ENCODE results near the gene MOB3B.

MOB3B gene

DNA sequence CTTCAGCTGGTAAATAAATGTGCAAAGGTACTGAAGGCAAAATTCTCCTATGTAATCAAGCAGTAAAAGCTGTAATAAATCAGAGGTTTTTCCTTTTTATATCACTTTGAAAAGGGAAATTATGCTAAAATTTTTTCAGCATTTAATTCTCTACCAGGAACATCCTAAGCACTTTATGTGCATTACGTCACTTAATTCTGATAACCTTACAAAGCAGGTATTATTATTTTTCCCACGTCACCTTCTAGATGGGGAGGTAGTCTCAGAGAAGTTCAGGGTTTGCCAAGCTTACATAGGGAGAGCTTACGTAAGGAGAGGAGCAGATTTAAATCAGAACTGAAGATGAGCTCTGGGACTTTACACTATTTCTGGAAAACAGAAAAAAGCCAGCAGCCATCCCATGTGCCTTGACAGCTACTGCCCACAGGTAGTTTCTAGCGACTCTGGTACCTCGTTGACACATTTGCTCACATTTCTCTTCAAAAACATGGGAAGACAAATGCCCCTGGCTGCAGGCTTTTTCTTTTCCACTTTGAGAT, 84.5 kb downstream of the MOB3B start:
- DNase-seq (ENCODE audit: low read depth) = no peak

DNA sequence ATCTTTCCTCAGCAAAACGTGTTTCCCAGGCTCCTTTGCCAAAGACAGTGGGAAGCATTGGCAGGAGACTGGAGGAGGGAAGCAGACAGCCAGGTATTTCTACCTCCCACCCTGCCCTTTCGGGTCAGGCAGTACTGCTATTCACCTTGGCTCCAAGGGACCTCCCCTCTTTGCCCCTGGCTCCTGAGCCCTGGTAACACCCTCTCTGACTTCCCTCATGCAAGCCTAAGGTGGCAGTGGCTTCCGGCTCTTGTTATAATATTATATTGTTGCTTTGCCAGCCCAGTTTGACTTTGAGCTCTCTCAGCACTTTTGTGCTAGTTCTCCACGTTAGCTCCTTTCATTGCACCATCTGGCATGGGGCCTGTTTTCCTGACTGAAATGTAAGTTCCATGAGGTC, 87.2 kb downstream of the MOB3B start:
- DNase-seq (ENCODE audit: low read depth) = no peak

DNA sequence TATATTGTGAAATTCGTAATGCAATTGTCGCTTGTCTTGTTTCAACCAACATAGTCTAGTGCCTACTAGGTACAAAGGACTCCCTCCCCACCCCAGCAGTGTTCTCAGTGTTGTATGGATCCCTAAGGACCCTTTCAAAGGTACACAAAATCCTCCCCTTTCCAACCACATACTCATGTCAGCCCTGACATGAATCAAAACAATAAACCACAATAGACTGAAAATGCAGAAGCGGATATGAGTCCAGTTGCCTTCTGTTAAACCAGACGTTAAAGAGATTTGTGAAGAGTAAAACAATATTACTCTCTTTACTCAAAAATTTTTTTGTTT, 87.9 kb downstream of the MOB3B start:
- DNase-seq (ENCODE audit: low read depth) = no peak

DNA sequence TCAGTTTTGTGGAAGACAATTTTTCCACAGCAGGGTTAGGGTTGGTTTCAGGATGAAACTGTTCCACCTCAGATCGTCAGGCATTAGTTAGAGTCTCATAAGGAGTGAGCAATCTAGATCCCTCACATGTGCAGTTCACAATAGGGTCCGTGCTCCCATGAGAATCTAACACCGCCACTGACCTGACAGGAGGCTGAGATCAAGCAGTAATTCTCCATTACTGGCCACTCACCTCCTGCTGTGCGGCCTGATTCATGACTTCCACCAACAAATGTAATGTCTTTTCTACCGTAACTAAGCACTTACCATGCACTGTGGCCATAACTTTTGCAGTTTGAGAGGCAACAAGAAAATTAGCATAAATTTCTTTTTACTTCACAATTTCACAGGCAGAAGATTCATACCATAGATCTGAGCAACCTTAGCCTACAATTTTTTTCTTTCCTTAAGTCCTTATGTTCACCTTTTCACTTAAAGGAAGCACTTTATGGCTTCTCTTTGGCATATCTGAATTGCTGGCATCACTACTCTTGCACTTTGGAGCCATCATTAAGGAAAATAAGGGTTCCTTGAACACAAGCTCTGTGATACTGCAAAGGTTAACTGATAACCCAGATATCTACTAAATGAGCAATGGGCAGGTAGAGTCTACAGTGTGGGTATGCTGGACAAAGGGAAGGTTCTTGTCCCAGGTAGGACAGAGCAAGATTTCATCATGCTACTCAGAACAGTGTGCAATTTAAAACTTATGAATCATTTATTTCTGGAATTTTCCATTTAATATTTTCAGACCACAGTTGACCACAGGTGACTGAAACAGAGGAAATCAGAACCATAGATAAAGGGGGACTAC, 88.5 kb downstream of the MOB3B start:
- DNase-seq (ENCODE audit: low read depth) = no peak

DNA sequence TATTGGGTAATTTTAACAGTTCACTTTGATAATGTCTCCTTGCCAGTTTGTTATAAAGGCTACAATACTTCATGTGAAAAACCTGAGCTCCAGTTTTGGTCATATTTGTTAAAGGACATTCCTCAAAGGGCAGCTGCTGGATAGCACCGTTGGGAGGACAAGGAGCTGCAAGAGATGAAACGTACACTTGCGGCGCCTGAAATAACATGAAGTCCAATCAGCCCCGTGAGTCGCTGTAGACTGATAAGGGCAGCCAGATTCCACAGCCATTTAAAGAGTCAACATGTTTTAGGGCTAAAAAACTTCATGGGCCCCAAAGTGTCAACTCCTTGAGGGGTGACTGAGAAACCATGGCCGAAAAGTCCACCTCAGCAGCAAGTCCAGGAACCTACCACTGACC, 91.1 kb downstream of the MOB3B start:
- no peak for DNase-seq (ENCODE audit: low read depth)

DNA sequence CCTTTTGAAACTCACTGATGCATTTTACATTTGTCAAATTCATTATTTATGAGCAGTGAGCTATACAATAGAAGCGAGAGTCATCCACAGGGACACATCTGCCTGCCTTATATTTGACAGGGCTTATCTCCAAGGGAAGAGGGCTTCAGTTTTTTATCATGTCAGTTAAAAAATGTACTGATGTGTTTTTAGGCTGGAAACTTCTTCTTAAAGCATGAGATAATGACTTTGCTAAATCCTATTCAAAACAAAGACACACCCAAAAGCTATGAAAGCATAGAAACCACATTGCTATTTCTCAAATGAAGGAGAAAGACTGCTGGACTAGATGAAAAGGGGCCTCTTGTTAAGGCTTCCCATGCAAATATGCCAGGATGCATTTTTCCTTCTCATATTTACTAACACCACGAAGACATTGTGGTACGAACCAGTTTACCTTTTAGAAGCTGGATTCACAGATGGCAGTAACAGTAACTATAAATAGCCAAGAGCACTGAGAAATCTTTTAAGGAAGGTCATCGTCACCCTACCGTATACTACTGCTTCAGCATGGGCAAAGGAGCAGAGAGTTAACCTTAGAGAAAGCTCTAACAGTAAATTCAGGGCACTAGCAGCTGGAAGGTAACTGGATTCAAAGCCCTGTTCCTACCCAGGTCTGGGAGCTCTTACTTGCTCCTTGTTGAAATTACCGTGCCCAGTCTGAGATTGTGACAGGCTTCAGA, 91.8 kb downstream of the MOB3B start:
- DNase-seq (ENCODE audit: low read depth) = no peak

DNA sequence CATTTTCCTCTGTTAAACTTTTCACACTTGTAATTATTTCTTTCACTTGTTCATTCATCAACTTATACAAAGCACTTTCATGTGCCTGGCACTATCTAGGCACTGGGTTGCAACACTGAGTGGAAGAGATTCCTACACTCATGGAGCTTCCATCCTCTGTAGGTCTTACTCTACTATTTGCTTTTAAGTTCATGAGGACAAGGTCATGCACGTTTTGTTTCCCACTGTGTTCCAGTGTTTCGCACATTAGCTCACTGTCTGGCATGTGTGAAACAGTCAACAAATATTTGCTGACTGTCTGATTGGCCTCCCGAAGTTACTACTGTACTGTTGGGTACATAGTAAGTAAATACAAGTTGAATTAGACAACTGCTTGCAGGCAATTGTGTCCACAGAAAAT, 93.4 kb downstream of the MOB3B start:
- DNase-seq (ENCODE audit: low read depth) = no peak

DNA sequence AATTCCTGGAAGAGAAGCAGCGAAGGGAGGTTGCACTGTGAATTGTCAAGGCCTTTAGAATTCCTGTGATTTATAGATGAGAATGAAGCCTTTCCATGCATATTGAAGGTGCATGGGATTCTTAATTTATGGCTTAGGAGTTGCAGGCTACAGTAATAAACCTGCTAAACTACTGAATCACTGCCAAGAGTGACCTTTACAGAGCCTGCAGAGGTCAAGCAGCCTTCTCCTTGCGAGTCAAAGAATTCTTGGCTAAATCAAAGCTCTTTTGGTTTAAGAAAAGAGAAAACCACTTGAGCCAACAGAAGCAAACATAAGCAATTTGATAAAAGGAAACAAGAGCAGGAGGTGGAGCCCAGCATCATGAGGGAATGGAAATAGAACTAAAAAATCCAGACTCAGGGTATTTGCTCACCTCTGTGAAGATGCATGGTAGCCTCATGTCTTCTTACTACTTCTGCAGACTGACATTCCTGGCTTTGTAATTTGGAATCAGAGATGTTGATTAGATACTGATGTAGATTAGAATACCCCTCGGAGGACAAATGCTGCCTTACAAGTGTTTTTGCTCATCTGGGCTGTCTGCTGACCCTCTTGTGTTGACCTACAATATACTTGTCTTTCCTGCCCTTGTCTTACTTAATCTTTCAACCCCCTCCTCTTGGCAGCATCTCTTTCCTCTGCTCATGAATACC, 95.8 kb downstream of the MOB3B start:
- DNase-seq (ENCODE audit: low read depth) = no peak

DNA sequence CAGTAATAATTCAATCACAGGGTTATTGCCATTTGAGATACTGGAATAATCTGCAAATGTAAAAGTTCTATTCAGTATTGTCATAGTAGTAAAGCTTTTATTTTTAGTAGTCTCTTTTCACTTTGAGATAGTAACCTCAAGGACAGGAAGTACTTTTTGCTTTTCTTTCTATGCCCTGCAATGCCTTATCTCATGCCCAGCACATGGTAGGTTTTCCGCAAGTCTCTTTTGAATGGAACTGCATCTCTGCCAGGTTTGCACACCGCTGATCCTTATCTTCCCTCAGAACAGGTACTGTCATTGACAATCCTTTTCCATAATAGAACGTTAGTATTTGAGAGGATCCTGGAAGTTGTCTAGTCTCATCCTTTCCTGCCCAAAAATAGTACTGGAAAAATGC, 97.3 kb downstream of the MOB3B start:
- no peak for DNase-seq (ENCODE audit: low read depth)

DNA sequence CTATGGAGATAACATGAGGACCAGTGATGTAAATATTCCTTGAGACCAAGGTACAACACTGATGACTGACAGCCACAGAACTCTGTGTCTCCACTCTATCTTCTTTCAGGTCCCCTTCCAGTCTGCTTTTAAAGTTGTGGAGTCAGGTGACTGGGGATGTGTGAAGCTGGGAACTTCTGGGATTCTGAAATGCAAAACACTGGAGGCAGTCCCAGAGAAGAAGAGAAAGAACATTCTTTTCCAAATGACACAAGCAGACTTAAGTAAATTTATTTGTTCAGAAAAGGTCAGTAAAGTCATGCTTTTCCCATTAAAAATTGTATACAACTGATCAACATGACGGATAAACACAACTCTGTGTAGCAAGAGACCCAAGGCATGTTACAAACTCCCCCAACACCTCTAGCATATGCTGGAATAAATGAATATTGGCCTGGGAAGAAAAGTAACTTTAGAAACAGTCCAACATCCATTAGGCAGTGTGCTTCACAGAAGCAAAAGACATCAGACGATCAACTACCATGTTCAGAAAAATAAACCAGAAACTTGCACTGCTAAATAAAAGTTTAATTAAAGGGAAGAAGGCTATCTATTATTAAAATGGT, 98.0 kb downstream of the MOB3B start:
- DNase-seq (ENCODE audit: low read depth) = no peak

DNA sequence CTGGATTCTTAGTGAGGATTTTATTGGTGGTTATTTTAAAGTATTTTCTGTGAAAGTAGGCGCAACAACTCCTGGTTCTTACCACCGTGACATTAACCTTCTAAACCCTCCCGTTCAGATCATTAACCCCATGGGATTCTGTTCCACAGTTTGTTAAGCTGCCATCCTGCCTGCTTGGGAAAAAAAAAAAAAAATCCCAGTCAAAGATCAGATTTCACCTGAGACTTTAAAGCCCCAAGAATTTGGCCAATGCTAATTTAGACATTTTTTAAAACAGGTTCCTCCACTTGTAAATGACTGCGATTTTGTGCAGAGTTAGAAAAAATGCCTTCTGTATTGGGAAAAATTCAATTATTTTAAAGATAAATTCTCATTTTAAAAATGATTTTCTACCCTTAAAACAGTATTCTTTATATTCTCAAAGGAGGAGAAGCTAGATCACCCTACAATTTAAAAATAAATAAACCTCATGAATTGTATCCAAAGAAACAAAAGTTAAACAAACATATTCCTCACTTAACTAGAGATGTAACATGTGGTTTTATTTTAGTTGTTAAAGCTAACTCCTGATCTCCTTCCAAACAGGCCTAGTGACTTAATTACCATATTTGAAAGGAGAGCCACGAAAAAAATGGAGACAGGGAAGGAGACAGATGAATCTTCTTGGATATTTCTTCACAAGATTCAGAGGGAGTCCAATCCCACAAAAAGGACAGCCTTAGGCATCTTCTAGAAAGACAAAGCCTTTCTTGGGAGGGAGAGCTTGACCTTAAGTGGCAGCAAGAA, 98.7 kb downstream of the MOB3B start:
- DNase-seq (ENCODE audit: low read depth) = no peak

DNA sequence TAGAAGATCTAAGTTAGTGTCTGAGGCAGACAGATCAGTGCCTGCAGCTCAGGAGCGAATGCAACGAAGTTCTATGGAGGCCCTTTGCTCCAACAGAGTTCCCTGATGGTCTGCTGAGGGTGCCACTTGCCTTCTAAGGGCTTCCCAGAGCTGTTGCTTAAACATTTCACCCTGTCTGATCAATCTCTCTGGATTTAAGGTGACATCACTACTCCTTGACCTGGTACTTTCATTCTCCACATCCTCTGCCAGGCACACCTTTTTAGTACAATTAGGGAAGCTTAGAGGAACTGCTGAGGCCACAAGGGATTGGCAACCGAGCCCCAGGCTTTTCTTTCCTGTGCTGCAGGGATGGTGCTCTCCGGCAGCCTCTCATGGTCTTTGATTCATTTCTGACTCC, 99.7 kb downstream of the MOB3B start:
- no peak for DNase-seq (ENCODE audit: low read depth)

DNA sequence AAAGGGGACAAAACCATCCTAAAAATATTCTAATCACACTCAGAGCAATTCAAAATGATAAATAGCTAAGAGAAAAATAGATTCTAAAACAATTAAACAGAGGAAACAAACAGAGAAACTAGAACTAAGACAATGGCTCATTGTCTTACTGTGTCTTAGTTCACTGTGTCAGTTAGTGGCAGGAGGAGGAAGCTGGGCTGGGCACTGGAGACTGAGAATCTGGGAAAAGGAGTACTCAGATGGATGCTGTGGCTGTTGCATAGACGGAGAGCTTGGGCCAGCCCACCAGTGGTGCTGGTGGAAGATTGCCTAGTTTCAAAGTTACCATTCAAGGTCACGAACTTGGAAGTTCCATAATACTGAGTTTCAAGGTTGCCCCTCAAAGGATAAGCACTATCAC, 100.2 kb downstream of the MOB3B start:
- DNase-seq (ENCODE audit: low read depth) = no peak

DNA sequence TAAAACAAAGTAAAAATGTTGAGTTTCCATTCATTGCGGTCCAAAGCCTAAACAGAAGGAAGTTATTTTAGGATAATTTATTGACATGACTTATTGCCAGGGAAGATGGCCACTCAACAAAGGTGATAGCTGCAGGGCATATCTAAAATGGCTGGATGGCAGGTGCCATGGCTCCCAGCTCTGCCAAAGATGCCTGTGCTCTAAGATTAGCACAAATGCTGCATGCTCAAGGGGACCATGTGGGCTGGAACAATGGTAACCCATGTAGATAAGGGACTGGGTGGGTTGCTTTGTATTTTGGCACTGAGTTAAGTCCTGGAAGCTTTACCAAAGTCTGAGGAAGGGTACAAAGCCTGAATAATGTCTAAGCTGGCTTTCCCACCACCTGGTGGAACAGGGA, 101.1 kb downstream of the MOB3B start:
- DNase-seq (ENCODE audit: low read depth) = no peak

DNA sequence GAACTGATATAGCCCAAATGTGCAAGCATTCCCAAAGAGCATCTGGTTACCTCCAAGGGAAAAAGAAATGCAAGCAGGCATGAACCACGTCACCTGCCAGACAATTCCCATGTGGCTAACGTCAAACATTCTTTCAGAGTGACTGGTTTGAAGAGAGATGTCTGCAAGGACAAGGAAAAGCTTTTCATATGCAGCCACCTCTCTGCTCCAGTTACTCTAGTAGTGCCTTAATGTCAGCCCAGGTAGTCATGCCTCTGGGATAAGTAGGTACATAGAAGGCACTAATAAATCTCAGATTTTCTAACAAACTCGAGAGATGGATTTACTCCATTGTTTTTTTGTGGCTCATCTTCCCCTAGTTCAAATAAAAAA, 102.4 kb downstream of the MOB3B start:
- DNase-seq (ENCODE audit: low read depth) = no peak

DNA sequence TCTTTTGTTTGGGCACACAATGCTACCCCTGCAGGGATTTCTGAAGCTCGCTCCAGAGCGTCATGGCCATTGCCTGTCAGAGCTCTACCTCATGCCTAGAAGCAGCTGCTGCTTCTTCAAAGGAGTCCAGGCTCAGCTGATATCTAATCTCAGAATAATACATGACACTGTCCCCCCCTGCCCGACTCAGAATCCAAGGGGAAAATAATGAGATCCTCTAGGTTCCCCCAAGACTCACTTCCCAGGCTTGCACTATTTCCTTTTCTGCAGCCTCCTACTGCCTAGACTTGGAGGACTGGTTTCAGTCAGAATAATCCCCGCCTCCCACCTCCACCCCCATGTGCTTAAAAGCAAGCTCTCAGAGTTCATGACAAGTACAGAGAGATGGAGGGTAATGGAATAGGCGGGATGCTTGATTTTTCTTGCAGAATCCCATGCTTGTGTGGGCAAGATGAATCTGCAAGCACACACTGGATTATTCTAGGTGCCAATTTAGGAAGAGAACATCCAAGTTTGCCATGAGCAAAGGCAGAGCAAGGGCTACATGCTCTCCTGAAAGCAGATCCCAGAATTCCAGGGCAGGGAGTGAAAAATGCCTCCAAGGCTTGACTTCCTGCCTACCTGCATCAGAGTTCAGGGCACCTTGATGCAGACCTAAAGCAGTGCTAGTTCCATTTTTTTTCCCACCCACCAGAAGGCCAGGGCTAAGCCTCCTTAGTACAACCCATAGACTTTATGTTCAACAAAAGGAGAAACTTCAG, 102.9 kb downstream of the MOB3B start:
- DNase-seq (ENCODE audit: low read depth) = no peak

DNA sequence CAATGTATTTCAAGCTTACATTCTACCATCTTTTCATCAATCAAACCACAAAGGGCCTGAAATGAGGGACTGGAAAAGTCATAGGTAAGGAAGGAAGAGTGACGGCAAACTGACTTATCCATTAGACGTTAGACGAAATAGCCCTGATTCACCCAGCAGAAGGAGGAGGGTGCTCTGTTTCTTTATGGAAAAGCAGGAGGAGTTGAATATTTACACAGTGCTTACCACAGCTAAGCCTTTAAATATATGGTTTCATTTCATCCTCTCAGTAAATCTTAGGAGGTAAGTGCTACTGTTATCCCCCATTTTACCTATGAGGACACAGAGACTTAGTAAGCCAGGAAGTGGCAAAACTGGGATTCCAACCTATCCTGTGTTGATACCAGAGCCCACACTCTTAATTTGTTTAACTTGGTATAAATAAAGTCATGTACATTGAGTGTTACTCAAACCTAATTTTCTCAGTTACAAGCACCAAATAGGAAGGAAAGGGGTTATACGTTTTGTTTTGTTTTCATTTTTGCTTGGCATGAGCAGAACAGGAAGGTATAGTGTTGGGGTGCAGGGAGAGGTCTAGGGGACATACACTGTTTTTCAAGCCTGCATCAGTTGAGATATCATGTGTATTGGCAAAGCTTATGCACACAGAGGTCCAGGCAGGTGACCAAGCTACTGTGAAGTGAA, 103.6 kb downstream of the MOB3B start:
- DNase-seq (ENCODE audit: low read depth) = no peak

DNA sequence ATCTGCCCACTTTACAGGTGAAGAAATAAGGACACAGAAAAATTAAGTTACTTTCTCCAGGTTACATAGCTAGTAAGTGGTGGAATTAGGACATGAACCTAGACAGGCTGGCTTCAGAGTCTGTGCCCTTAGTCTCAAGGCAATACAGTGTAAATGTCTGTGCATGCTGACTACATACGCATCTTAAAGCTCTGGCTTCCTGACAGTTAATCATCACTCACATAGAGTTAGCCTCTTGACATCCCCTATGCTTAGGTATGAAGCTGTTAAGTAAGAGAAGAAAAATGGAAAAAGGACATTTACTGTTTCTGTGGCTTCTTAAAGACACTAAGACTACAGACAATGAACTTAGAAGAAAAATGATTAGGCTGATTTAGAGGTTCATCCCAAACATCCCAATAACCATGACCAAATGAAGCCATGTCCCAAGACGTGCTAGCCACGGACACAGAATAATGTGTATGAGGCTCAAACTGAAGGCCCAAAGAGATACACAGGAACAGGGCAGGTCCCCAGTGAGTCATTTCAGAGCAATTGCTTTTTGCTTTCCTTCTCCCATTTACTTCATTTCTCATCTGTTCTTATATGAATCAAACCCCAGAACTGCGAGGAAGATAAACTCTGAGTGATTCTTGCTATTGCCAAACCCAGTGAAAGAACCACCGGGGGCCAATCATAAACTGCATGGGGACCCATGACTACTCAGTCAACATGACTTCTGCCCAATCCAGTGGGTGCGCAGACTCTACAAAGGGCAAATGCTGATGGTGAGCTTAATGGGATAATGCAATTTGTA, 105.5 kb downstream of the MOB3B start:
- no peak for DNase-seq (ENCODE audit: low read depth)

DNA sequence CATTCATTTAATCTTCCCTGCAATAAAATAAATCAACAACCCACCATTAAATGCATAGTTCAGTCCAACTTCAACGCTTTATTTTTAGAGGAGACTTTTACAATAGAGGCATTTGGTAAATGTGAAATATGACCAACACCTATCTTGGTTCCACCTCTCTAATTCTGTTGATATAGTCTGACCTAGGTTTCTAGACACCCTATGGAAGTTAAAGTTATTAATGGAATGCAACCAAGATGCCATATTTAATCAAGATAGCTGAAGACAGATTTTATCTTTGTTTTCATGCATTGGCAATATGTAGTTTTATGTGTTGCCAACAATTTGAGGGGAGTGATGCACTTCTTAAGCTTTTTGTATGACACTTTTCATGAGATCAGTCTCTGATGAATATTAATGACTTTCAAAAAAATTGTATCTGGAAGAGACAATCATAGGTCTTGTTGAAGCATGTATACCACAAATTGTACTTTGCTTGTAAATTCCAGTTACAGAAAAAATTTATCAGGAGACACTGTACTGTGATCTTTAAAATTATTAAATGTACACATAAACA, 107.3 kb downstream of the MOB3B start:
- DNase-seq (ENCODE audit: low read depth) = no peak
